Skin of body (tissue), 2 donors: Measurements from ENCODE around the gene TRPV3. TPM values are rescaled to one million over a fixed set of nuclear protein-coding genes. Genes with fewer than 3 reads are reported as not detected.
"Not testable (repeated sequence)": the region's sequence is repeated elsewhere in the genome, so short reads cannot be mapped to it uniquely, and the experiment has no call there.

Experiments
- DNase-seq: peaks from one replicate; lab custom pipeline; 2025; lab: John Stamatoyannopoulos, UW
- total RNA-seq: library from RNA; depleted of rRNA; stranded (reverse); fragments of >200 nt; gene quantifications from one replicate; pipeline ENCODE4 v1.2.3, GENCODE V29; 2014

Gene TRPV3
- total RNA-seq, 1 donor from 2014 or later: 13.5 TPM

GRCh38 chr17:3527468-3527867, 30.1 kb downstream of the TRPV3 start:
- no peak for DNase-seq

- DNase-seq: no peak
These were observed 30.6 kb downstream of the TRPV3 start for GRCh38 chr17:3526971-3527370.

- no peak for DNase-seq
These were observed 31.1 kb downstream of the TRPV3 start for GRCh38 chr17:3526491-3526890.

- DNase-seq: no peak
These were observed 33.6 kb downstream of the TRPV3 start for GRCh38 chr17:3524024-3524423.

- not testable (repeated sequence) for DNase-seq
These were observed 38.1 kb downstream of the TRPV3 start for GRCh38 chr17:3519472-3519871.

GRCh38 chr17:3514873-3515272, 42.7 kb downstream of the TRPV3 start:
- DNase-seq: no peak

GRCh38 chr17:3514167-3514566, 43.4 kb downstream of the TRPV3 start:
- DNase-seq: not testable (repeated sequence)

- DNase-seq: no peak
These were observed 44.1 kb downstream of the TRPV3 start for GRCh38 chr17:3513305-3514035.

- DNase-seq: peak; percentile 74
These were observed 45.0 kb downstream of the TRPV3 start for GRCh38 chr17:3512505-3513171.

GRCh38 chr17:3511852-3512504, 45.6 kb downstream of the TRPV3 start:
- DNase-seq: peak; percentile 82

GRCh38 chr17:3510090-3510489, 47.5 kb downstream of the TRPV3 start:
- DNase-seq: no peak

- DNase-seq: no peak
These were observed 49.7 kb downstream of the TRPV3 start for GRCh38 chr17:3507869-3508268.

- no peak for DNase-seq
These were observed 50.5 kb downstream of the TRPV3 start for GRCh38 chr17:3507071-3507470.

- no peak for DNase-seq
These were observed 51.6 kb downstream of the TRPV3 start for GRCh38 chr17:3506054-3506453.

- no peak for DNase-seq
These were observed 52.6 kb downstream of the TRPV3 start for GRCh38 chr17:3505008-3505407.

- DNase-seq: no peak
These were observed 54.3 kb downstream of the TRPV3 start for GRCh38 chr17:3503285-3503684.

- peak; percentile 40 for DNase-seq
These were observed 55.1 kb downstream of the TRPV3 start for GRCh38 chr17:3502466-3502865.

- peak; percentile 36 for DNase-seq
These were observed 56.3 kb downstream of the TRPV3 start for GRCh38 chr17:3501344-3501743.

- no peak for DNase-seq
These were observed 60.5 kb downstream of the TRPV3 start for GRCh38 chr17:3497101-3497500.

GRCh38 chr17:3485481-3486068, 72.0 kb downstream of the TRPV3 start:
- no peak for DNase-seq

- DNase-seq: peak; percentile 1
These were observed 74.8 kb downstream of the TRPV3 start for GRCh38 chr17:3482852-3483251.

- no peak for DNase-seq
These were observed 77.6 kb downstream of the TRPV3 start for GRCh38 chr17:3479988-3480387.
